SK-N-SH treated with all-trans-retinoic acid at 6 μM for 48 hours (cell line): ENCODE measurements around the gene KBTBD3.
A peak's percentile ranks its signal among the peaks of the same experiment; 100 is the strongest.

ENCODE experiments used
- ATAC-seq: fragments of 200-7000 bp; cut with Tn5 transposase; 3 replicates; pipeline ENCODE4 v1.9.1; 2020; ENCODE audit warnings: mild to moderate bottlenecking, moderate library complexity
- CREB5 ChIP-seq: fragments of 250-450 bp; sonication (Bioruptor Pico); IDR thresholded peaks from 2 replicates; pipeline ENCODE4 v1.5.1; 2020; ENCODE audit warnings: low read depth, mild to moderate bottlenecking, moderate library complexity
- CSDC2 ChIP-seq: fragments of 250-450 bp; sonication (Bioruptor Pico); IDR thresholded peaks from 2 replicates; pipeline ENCODE4 v1.5.0; 2020; ENCODE audit warnings: mild to moderate bottlenecking, moderate library complexity
- ESRRG ChIP-seq: fragments of 250-450 bp; sonication (Bioruptor Pico); IDR thresholded peaks from 2 replicates; pipeline ENCODE4 v1.6.1; 2021; ENCODE audit warnings: mild to moderate bottlenecking
- GLIS3 ChIP-seq: fragments of 250-450 bp; sonication (Bioruptor Pico); IDR thresholded peaks from 2 replicates; pipeline ENCODE4 v1.5.0; 2020; ENCODE audit warnings: mild to moderate bottlenecking, moderate library complexity
- ISL1 ChIP-seq: fragments of 250-450 bp; sonication (Bioruptor Pico); IDR thresholded peaks from 2 replicates; pipeline ENCODE4 v2.1.2; 2022; ENCODE audit warnings: mild to moderate bottlenecking, moderate library complexity
- OSR1 ChIP-seq: fragments of 250-450 bp; sonication (Bioruptor Pico); IDR thresholded peaks from 2 replicates; pipeline ENCODE4 v1.8.0; 2022; ENCODE audit warnings: moderate library complexity, mild to moderate bottlenecking, inconsistent platforms
- PATZ1 ChIP-seq: fragments of 250-450 bp; sonication (Bioruptor Pico); IDR thresholded peaks from 2 replicates; pipeline ENCODE4 v1.8.0; 2020; ENCODE audit warnings: mild to moderate bottlenecking, moderate library complexity, borderline replicate concordance
- RARB ChIP-seq: fragments of 250-450 bp; sonication (Bioruptor Pico); IDR thresholded peaks from 2 replicates; pipeline ENCODE4 v1.8.0; 2021; ENCODE audit warnings: mild to moderate bottlenecking, moderate library complexity
- SNAI2 ChIP-seq: fragments of 250-450 bp; sonication (Bioruptor Pico); IDR thresholded peaks from 2 replicates; pipeline ENCODE4 v1.5.0; 2020; ENCODE audit warnings: mild to moderate bottlenecking, moderate library complexity
- TCF4 ChIP-seq: fragments of 250-450 bp; sonication (Bioruptor Pico); IDR thresholded peaks from 2 replicates; pipeline ENCODE4 v1.8.0; 2021; ENCODE audit warnings: mild to moderate bottlenecking, moderate library complexity, borderline replicate concordance
- TOX ChIP-seq: fragments of 250-450 bp; sonication (Bioruptor Pico); IDR thresholded peaks from 2 replicates; pipeline ENCODE4 v1.8.0; 2021; ENCODE audit warnings: mild to moderate bottlenecking, moderate library complexity, borderline replicate concordance
- TSHZ2 ChIP-seq: fragments of 250-450 bp; sonication (Bioruptor Pico); IDR thresholded peaks from 2 replicates; pipeline ENCODE4 v1.5.0; 2020; ENCODE audit warnings: mild to moderate bottlenecking, moderate library complexity
- ZFP3 ChIP-seq: fragments of 250-450 bp; sonication (Bioruptor Pico); IDR thresholded peaks from 2 replicates; pipeline ENCODE4 v1.5.0; 2020; ENCODE audit warnings: mild to moderate bottlenecking, moderate library complexity
- ZFP30 ChIP-seq: fragments of 450-650 bp; formaldehyde crosslinking; IDR thresholded peaks from 2 replicates; pipeline ENCODE4 v1.5.0; 2022; ENCODE audit warnings: mild to moderate bottlenecking, moderate library complexity
- ZNF565 ChIP-seq: fragments of 450-650 bp; formaldehyde crosslinking; conservative IDR thresholded peaks from 2 replicates; pipeline ENCODE4 v1.5.0; 2020; ENCODE audit warnings: low read depth, mild to moderate bottlenecking, moderate library complexity
- ZNF8 ChIP-seq: fragments of 450-650 bp; formaldehyde crosslinking; IDR thresholded peaks from 2 replicates; pipeline ENCODE4 v1.5.0; 2020; ENCODE audit warnings: mild to moderate bottlenecking, moderate library complexity
- TF ChIP-seq, protein P1 (sequence below): fragments of 250-450 bp; sonication (Bioruptor Pico); IDR thresholded peaks from 2 replicates; pipeline ENCODE4 v1.8.0; 2021; ENCODE audit warnings: low read depth, mild to moderate bottlenecking, moderate library complexity, borderline replicate concordance
- TF ChIP-seq, protein P2 (sequence below): fragments of 250-450 bp; sonication (Bioruptor Pico); IDR thresholded peaks from 2 replicates; pipeline ENCODE4 v1.5.1; 2021; ENCODE audit warnings: mild to moderate bottlenecking, moderate library complexity

The KBTBD3 gene

DNA sequence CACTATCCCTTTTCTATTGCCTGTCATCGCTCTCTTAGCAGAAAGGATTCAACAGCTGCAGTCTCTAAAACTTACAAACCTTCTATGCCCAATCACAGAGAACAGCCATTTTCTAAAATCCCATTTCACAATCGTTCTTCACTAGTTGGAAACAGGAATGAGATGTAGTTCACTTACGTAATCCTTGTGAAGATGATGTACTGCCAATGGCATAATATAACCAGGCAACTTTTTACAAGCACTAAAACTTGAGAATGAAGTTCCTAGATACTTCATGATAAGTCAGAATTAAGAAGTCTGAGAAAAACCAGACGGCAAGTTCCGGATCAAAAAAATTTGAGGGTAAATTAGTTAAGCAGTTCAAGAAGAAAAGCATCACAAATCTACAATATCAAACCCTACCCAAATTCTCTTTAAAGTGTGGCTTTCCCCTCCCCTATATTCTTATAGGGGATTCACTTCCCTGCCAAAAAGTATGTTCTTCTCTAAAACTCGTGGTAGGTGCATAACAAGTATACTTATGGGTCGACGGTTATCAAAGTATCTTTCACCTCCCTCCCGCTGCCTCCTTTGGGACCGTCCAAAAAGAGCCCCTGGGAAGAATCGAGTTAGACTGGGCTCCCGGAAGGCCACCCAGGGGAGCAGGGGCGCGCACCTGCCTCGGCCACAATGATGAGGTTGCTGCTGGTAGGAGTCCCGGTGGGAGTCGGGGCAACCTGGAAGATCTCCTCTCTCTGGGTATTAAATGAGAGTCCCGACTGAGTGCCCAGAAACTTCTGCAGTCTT is 55.8 kb downstream of the KBTBD3 start:
- no peak for TF ChIP-seq GLIS3
- TF ChIP-seq ISL1 (CRISPR knock-in tag): 0 out of 2 replicates have a peak, but pooled peaks have one; percentile 45
- no peak for TF ChIP-seq RARB
- TF ChIP-seq ZFP30: no peak
- TF ChIP-seq CREB5 (CRISPR knock-in tag): peak; percentile 22; the same call in 1 of the 2 replicates
- TF ChIP-seq TOX: 0 out of 2 replicates have a peak, but pooled peaks have one; percentile 55
- TF ChIP-seq, all 23 proteins: peak for 3

DNA sequence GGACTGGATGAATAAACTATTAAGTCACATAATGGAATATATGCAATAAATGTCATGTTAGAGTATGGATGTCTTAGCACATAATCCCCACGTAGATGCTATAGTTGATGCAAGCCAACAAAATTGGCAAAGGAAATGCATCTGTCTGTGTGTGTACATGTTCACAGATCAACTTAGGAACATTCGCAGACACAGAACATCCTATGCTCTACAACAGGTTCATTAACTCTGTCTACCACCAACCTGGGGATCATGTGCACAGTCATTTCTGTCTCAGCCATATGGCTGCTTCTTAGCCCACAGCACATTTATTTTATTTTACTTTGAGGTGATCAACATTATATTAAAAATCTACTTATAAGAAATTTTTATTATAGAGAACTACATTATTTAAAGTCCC is 60.1 kb downstream of the KBTBD3 start:
- ATAC-seq: no peak
- TF ChIP-seq ZFP30 (no peak), OSR1 (CRISPR knock-in tag) (no peak), ZNF8 (CRISPR knock-in tag) (no peak), CREB5 (CRISPR knock-in tag) (no peak), SNAI2 (no peak), GLIS3 (no peak), TCF4 (no peak), CSDC2 (CRISPR knock-in tag) (no peak)
- TF ChIP-seq, protein P1, sequence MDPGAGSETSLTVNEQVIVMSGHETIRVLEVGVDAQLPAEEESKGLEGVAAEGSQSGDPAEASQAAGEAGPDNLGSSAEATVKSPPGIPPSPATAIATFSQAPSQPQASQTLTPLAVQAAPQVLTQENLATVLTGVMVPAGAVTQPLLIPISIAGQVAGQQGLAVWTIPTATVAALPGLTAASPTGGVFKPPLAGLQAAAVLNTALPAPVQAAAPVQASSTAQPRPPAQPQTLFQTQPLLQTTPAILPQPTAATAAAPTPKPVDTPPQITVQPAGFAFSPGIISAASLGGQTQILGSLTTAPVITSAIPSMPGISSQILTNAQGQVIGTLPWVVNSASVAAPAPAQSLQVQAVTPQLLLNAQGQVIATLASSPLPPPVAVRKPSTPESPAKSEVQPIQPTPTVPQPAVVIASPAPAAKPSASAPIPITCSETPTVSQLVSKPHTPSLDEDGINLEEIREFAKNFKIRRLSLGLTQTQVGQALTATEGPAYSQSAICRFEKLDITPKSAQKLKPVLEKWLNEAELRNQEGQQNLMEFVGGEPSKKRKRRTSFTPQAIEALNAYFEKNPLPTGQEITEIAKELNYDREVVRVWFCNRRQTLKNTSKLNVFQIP (CRISPR knock-in tag): no peak

More for the DNA sequence above, 55.8 kb downstream of the KBTBD3 start:
- peak; percentile 23 for ATAC-seq

DNA sequence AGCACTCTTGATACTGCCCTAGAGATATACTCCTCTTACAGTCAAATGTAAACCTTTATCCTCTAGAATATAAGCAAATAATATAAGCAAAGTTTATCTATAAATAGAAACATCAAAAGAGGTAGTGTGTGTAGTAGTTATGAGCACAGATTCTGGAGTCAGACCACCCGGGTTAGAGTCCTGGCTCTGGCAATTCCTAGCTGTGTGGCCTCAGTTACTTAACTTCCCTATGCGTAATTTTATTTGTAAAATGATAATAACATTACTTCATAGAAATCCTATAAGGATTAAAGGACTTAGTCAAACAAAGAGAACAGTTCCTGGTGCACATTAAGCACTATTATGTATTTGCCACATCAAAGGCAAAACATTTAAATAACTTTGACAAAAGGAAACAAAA is 62.1 kb downstream of the KBTBD3 start:
- TF ChIP-seq ZFP30 (no peak), ESRRG (no peak), CREB5 (CRISPR knock-in tag) (no peak), PATZ1 (no peak), SNAI2 (no peak), ZNF565 (CRISPR knock-in tag) (no peak), ZFP3 (CRISPR knock-in tag) (no peak), TSHZ2 (CRISPR knock-in tag) (no peak), ISL1 (CRISPR knock-in tag) (no peak)
- TF ChIP-seq, protein P2, sequence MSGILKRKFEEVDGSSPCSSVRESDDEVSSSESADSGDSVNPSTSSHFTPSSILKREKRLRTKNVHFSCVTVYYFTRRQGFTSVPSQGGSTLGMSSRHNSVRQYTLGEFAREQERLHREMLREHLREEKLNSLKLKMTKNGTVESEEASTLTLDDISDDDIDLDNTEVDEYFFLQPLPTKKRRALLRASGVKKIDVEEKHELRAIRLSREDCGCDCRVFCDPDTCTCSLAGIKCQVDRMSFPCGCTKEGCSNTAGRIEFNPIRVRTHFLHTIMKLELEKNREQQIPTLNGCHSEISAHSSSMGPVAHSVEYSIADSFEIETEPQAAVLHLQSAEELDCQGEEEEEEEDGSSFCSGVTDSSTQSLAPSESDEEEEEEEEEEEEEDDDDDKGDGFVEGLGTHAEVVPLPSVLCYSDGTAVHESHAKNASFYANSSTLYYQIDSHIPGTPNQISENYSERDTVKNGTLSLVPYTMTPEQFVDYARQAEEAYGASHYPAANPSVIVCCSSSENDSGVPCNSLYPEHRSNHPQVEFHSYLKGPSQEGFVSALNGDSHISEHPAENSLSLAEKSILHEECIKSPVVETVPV (CRISPR knock-in tag): no peak
- no peak for ATAC-seq
